Psoas muscle (tissue), 8 donors: Measurements from ENCODE around the gene TEDC2. TPM values are rescaled to one million over a fixed set of nuclear protein-coding genes. Genes with fewer than 3 reads are reported as not detected.

Experiments used
- ATAC-seq, 4 donors: fragments of 200-7000 bp; cut with Tn5 transposase; one replicate each; pipeline ENCODE4 v1.9.1; 2020; ENCODE audit warnings: moderate library complexity in 3 of 4, mild to moderate bottlenecking in 2 of 4
- DNase-seq, 2 donors: peaks; one replicate each; pipeline ENCODE4 v3.0.0-alpha.2; 2020
- H3K27ac ChIP-seq: fragments of 200-600 bp; one replicate; pipeline ENCODE4 v1.8.0; 2022
- H3K27me3 ChIP-seq, 3 donors: fragments of 200-600 bp in 1 of 3; one replicate each; pipeline versions ENCODE4 v1.6.1 to v1.8.0; 2013 to 2022; ENCODE audit warnings: low read length in 2 of 3, mild to moderate bottlenecking in 2 of 3, moderate library complexity in 1 of 3; ENCODE audit not compliant: insufficient read depth in 3 of 3
- H3K36me3 ChIP-seq, 2 donors: fragments of 200-600 bp in 1 of 2; one replicate each; pipeline versions ENCODE4 v1.6.1 to v1.8.0; 2013 to 2022; ENCODE audit warnings: low read depth in 1 of 2, mild to moderate bottlenecking in 1 of 2, moderate library complexity in 1 of 2; ENCODE audit not compliant: insufficient read depth in 1 of 2
- H3K4me1 ChIP-seq: fragments of 200-600 bp; one replicate; pipeline ENCODE4 v1.8.0; 2022
- H3K4me3 ChIP-seq: fragments of 200-600 bp; one replicate; pipeline ENCODE4 v1.8.0; 2022; ENCODE audit warnings: mild to moderate bottlenecking
- H3K9me3 ChIP-seq: fragments of 200-600 bp; one replicate; pipeline ENCODE4 v1.8.0; 2022
- WGBS, 3 donors: extraction: QIAGEN DNeasy Blood & Tissue Kit; methylation state at CpG; one replicate each; pipeline versions ENCODE4 v1.1.6 to v1.1.7; 2013; 5-methylcytosine and 5-hydroxymethylcytosine counted together
- intact Hi-C, 2 donors: fragments of 100-400 bp; cut with DNase I; formaldehyde crosslinking; loops; one replicate each; pipeline versions ENCODE4 v1.11.0 to v1.14.2; 2022
- polyA plus RNA-seq, 3 donors: library from polyadenylated mRNA; stranded (reverse); fragments of 200-250 nt; gene quantifications; one replicate each; pipeline ENCODE4 v1.2.3, GENCODE V29; 2013
- total RNA-seq, 4 donors: library from RNA; stranded (reverse); fragmentation: NEBNext Ultra II Directional in 2 of 4; extraction: Animal tissue kit (Norgen Biotek cat#: 25700) in 2 of 4; gene quantifications; one replicate each; pipeline versions ENCODE4 v1.2.1 to v1.2.4, GENCODE V29; 2021 to 2023
- TF ChIP-seq, protein P1 (sequence below): fragments of 200-600 bp; IDR thresholded peaks from one replicate; pipeline ENCODE4 v1.8.0; 2022; ENCODE audit warnings: antibody characterized with exemption
- donor health status: healthy with polysubstance abuse.
- donor health status: DM: no; HTN: no; CAD: no; lungs with moderate emphysema.
- donor health status: Bipolar disorder and iron deficiency.
- donor health status: healthy.
- donor health status: DM: yes; HTN: yes; CAD: no.
- donor health status: DM: no; HTN: no; CAD: no.
- donor health status: DM: no; HTN: no; CAD: no.
- donor health status: DM: yes; HTN: yes; CAD: no.

Gene TEDC2
- total and polyA plus RNA-seq, 7 donors = 0.25 to 3.0 (median 0.61) TPM

DNA sequence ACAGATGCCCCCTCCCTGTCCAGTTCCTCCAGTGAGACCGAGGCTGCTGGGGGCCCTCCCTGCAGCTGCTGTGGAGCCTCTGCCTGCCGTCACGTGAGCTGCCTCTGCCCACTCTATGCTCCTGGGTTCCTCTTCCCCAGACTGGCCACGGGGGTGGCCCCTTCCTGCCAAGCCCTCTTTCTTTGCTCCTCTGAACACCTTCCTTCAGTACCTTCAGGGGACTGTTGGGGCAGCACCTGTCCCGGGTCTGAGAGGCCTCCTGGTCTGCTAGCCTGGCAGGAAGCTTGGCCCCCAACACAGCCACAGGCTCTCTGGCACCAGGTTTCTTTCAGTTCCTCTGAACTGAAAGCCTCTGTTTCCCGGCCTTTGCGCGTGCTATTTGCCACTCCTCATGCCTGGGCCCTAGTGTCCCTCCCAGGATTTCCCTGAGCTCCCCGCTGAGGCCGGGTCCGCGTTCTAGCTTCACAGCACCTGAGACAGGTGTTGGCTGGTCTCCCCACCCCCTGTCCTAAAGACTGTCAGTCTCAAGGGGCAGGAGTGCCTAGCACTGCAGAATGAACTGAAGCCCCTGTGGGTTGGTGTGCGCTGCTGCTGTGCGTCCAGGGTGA lies 47.2 kb downstream of the TEDC2 start:
- Histone ChIP-seq H3K36me3 (no peaks in the 10 kb centered on the region), H3K27ac (no peak overlapping the region), H3K27me3 (no peaks in the 10 kb centered on the region), H3K4me3 (no peak overlapping the region), H3K4me1 (no peaks in the 10 kb centered on the region), H3K9me3 (no peaks in the 10 kb centered on the region)
- TF ChIP-seq, protein P1, sequence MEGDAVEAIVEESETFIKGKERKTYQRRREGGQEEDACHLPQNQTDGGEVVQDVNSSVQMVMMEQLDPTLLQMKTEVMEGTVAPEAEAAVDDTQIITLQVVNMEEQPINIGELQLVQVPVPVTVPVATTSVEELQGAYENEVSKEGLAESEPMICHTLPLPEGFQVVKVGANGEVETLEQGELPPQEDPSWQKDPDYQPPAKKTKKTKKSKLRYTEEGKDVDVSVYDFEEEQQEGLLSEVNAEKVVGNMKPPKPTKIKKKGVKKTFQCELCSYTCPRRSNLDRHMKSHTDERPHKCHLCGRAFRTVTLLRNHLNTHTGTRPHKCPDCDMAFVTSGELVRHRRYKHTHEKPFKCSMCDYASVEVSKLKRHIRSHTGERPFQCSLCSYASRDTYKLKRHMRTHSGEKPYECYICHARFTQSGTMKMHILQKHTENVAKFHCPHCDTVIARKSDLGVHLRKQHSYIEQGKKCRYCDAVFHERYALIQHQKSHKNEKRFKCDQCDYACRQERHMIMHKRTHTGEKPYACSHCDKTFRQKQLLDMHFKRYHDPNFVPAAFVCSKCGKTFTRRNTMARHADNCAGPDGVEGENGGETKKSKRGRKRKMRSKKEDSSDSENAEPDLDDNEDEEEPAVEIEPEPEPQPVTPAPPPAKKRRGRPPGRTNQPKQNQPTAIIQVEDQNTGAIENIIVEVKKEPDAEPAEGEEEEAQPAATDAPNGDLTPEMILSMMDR = no peak
- intact Hi-C loops = no loop called here
- DNase-seq (no peak), ATAC-seq (peak in 1 of 4 donors; percentile 16)
- WGBS, 3 donors = 84 to 86% (median 85%) methylated on average over 14 of the region's 14 CpGs

DNA sequence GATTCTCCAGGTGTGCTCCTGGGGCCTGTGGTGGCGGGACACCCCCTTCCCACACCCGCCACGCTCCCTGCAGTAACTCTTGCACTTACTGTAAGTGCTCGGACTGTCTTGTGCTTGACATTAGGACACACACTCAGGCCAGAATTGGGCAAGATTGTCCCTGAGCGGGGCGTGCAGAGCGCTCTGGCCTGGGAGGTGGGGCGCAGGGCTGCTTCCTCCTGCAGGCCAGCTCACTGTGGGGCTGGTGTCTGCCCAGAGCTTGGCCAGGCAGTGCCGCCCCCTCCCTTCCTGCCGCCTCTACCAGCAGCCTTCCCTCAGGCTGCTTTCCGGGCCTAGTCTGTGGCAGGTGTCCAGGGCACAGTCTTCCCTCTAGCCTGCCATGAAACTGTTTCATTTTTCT lies 47.8 kb downstream of the TEDC2 start:
- 89 to 92% (median 91%) methylated on average over 11 of the region's 11 CpGs for WGBS, 3 donors
- ATAC-seq (peak in 3 of 4 donors; percentile 29 to 37 (median 36)), DNase-seq (peak; percentile 56 to 70)
- no peaks in the 10 kb centered on the region for H3K9me3 ChIP-seq
- no peaks in the 10 kb centered on the region for H3K36me3 ChIP-seq
- intact Hi-C loops = no loop called here
- H3K27me3 ChIP-seq = no peaks in the 10 kb centered on the region
- no peaks in the 10 kb centered on the region for H3K4me1 ChIP-seq
- H3K4me3 ChIP-seq = no peak overlapping the region
- TF ChIP-seq, protein P1 = no peak
- H3K27ac ChIP-seq = no peak overlapping the region

DNA sequence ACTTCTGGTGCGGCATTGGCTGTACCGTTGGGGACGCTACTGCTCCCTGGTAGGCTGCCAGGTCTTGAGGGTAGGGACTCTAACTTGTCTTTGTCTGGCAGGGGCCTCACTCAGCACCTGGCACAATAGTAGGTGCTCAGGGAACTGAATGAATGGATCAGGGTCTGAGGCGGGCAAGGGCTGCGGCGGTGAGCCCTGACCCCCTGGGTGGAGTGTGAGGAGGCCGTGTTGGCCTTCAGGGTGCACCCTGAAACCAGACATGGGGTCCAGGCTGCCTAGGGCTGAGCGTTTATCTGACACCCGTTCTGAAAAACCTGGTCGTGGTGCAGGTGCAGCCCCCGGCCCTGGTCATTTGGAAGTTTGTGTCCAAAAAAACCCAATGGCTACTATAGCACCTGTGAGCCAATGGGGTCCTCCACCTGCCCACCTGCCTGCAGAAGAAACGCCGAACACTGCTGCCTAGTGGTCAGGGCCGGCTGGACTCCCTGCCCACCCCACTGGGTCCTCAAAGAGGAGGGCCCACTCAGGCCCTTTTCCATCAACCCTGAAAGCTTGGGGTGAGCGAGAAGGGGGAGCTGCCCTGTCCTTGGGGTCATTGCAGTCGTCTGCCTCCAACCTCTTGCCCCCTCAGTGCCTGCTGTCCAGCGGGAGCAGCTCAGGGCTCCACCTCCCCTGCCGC lies 49.0 kb downstream of the TEDC2 start:
- Histone ChIP-seq H3K4me3 (no peak overlapping the region), H3K36me3 (no peaks in the 10 kb centered on the region), H3K27me3 (no peaks in the 10 kb centered on the region), H3K9me3 (no peaks in the 10 kb centered on the region), H3K4me1 (no peaks in the 10 kb centered on the region), H3K27ac (no peak overlapping the region)
- DNase-seq = peak in 1 of 2 donors; percentile 10
- WGBS, 3 donors = 88 to 90% (median 89%) methylated on average over 18 of the region's 18 CpGs
- intact Hi-C loops = no loop called here
- ATAC-seq = no peak
- TF ChIP-seq, protein P1 = no peak

DNA sequence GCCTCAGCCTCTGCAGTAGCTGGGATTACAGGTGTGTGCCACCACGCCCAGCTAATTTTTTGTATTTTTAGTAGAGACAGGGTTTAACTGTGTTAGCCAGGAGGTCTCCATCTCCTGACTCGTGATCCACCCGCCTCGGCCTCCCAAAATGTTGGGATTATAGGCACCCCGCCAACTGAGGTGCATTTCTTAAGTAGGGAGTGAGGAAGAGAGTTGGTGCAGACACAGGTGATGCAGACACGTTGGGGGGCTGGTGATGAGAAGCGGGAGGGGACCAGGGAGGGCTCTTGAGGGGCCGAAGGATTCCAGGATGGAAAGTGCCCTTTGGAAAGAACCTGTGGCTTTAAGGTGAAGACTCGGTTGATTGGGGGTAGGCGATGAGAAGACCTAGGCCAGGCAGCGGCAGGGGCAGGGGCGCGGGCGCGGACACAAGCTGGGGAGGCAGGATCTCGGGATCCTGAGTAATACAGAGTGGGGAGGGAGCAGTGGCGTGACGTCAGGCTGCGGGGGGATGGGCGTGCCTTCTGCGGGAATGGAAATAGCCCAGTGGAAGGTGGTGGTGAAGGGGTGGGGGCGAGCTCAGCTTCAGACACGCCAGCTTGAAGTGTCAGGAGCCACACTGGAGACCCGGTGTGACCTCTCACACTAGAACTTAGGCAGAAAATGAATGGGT lies 51.4 kb downstream of the TEDC2 start:
- ATAC-seq = no peak
- TF ChIP-seq, protein P1 = no peak
- peak; percentile 70 to 78 for DNase-seq
- 41 to 48% (median 47%) methylated on average over 23 to 24 of the region's 24 CpGs for WGBS, 3 donors
- no peaks in the 10 kb centered on the region for H3K9me3 ChIP-seq
- intact Hi-C loops = no loop called here
- H3K4me3 ChIP-seq = no peak overlapping the region
- H3K27ac ChIP-seq = no peak overlapping the region
- no peaks in the 10 kb centered on the region for H3K36me3 ChIP-seq
- H3K27me3 ChIP-seq = no peaks in the 10 kb centered on the region
- H3K4me1 ChIP-seq = peaks cover 15% of the 10 kb centered on the region
